ENCODE results near the gene TSHZ2.
"Not testable (repeated sequence)": the region's sequence is repeated elsewhere in the genome, so short reads cannot be mapped to it uniquely, and the experiment has no call there.

The TSHZ2 gene

DNA sequence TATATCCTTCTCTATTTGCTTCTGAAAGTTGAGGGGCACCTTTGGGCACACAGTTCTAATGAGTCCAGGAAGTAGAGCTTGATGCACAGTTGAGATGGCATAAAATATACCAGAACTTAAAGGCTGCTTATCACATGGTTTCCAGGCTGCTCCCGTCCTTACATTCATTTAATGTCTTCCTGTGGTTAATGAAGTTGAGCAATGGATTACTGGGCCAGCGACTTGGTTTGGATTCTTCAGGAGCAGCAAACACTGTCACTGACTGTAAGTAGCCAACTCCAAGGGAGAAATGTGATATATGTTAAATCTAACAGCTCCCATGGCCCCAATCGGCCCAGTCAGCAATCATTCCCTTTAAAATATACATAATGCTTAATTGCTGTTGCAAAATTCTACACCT is 9.0 kb upstream of the TSHZ2 start:
- no peak for DNase-seq

DNA sequence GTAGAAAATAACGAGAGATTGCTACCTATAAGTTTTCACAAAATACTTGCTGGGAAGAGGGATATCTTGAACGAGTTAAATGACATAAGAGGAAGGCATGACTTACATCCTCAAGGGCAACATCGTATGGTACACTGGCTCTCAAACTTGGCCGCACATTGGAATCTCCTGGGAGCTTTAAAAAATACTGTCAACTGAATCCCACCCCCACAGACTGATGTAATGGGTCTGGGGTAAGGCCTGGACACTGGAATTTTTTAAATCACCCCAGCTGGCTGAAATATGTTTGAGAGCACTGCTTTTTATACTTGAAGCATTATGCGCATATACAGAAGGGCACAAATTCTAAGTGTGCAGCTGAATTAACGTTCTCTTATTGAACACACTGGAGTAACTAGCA is 8.0 kb upstream of the TSHZ2 start:
- DNase-seq, result no peak

DNA sequence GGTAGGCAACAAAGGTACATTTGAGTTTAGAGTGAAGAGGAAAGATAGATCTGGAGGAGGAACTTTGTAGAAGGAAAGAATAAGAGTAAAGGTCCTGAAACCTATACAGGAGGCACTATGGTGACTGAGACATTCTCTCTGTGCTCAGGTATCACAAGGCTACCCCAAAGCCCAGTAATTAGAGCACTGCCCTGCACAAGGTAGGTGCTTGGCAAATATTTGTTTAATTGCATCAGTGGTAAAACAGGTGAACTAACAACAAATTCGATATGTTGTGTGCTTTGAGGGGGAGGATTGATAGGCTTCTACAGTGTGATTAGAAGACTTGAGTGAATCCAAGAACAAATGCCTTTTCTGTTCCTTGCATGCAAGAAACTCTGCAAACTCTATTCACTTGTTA is 6.8 kb upstream of the TSHZ2 start:
- no peak for DNase-seq

DNA sequence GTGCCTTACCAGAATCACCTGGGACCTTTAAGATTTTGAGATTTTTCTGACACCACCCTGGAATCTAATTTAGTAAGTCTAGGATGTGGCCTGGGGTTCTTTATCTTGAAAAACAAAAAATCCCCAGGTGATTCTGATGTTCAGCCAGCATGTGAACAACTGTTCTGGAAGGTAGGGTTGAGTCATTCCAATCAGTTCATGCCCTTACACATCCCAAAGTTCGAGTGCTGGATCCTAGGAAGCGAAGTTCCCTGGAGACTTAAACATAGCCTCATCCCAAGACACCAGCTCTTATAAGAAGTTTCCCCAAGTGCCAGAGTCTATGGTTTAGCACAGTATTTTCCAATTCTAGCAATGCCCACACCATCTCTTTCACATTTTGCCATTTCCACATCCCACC is 6.3 kb upstream of the TSHZ2 start:
- DNase-seq, result no peak

DNA sequence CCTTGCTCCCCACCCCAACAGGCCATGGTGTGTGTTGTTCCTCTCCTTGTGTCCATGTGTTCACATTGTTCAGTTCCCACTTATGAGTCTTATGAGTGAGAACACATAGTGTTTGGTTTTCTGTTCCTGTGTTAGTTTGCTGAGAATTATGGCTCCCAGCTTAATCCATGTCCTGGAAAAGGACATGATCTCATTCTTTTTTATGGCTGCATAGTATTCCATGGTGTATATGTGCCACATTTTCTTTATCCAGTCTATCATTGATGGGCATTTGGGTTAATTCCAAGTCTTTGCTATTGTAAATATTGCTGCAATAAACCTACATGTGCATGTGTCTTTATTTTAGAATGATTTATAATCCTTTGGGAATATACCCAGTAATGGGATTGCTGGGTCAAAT is 5.6 kb upstream of the TSHZ2 start:
- DNase-seq, result not testable (repeated sequence)

DNA sequence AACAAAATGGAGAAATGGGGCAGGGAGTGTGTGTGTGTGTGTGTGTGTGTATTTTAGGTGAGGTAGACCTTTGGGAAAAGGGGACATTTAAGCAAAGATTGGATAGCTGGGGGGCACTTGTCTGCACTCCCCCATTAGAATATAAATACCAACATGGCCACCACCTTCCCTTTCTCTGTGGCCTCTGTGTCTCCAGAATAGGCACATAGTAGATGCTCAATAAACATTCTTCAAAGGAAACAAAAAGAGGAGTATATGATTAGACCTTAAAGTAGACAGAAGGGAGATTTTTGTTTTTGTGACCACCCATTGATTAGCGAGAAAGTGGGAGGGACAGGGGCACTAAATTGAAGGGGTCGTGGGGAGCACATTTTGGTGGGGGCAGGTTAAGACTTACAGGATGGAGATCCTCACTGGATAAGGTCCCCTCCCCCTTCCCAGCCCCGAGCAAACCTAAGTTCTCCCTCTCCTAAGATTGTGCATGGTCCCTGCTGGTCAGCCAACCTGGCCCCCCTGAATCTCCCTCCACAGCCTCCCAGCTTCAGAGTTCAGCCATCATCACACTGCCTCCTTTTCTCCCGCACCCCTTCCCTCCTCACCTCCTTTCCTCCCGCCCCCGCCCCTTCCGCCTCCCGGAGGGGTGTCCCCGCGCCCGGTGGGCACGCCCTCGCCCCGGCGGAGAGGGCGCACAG is 514 bp upstream of the TSHZ2 start:
- DNase-seq, result no peak

DNA sequence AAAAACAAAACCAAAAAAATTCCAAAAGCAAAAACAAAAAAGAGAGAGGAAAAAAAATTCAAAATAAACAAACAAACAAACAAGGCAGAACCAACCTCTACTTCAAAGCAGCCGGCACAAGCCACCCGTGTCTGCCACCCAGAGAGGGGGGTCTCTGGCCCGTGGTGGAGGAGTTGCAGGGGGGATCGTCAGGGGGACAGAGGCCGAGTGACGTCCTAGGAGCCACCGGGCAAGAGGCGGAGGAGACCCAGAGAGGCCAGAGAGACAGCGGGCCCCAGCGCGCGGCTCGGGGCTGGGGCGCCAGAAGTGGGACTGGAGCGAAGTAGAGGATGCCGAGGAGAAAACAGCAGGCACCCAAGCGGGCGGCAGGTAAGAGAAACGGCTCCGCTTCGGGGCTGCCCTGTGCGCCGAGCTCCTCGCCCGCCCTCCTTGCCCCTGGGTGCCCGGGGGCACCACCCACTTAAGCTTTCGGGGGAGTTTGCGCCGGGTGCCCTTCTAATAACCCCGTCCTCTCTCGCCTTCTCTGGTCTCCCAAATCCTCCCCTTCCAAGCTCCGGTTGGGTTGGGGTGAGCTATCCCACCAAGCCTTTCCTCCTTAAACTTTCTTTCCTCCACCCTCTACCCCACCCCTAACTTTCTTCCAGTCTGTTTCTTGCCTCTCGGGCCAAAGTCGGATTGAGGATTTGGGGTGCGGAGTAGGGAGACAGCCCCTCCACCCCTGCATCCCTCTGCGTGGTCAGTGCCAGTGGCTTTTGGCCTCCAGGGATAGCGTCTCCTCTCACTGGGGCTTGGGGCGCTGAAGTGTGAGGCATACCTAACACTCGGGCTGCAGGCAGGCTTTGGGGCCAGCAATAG is 1.0 kb downstream of the TSHZ2 start:
- DNase-seq, result peak; percentile 29

DNA sequence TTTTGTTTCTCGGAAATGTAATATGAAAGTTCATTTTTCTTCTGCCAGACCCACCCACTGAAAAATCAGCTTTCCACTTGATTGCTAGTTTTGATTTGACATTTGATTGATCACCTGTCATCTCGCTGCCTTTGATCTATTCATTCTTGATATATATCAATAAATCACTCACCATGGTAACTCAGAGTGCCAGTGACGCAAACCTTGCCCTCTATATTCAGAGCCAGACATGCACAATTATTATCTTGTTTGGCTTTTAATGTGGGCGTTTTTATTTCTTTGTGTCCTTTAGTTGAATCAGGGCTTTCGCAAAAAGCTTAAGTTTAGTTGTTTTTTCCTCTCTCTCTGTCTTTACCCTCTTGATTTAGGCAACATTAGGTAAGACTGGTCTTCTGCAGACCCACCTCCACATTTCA is 2.0 kb downstream of the TSHZ2 start:
- DNase-seq, result no peak

DNA sequence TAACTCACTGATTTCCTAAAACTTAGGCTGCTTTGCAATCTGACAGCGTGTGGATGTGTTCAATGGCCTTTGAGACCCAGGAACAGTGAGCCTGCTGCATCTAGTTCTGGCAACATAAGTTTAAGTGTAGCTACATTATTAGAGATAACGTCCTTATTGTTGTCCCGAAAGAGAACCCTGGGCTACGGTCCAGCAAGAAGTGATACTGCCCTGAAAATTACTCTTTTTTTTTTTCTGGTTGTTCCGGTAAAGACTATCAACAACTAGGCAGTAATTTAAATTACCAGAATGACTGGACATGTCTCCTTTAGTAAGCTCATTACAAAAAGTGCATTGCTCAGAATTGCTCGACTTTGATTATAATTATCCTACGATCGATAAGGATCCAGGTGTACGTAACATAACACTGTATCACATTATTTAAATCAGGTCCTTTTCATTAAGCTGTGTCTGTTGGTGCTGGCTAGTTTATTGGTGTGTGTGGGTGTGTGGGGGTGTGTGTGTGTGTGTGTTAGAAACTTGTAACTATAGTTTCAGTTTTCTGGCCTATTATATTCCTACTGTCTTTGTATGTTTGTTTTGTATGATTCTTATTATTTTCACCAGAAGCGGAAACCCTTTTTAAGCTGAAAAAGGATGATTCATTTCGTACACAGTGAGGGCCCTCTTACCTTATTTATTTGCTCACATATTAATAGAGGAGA is 3.0 kb downstream of the TSHZ2 start:
- DNase-seq, result no peak

DNA sequence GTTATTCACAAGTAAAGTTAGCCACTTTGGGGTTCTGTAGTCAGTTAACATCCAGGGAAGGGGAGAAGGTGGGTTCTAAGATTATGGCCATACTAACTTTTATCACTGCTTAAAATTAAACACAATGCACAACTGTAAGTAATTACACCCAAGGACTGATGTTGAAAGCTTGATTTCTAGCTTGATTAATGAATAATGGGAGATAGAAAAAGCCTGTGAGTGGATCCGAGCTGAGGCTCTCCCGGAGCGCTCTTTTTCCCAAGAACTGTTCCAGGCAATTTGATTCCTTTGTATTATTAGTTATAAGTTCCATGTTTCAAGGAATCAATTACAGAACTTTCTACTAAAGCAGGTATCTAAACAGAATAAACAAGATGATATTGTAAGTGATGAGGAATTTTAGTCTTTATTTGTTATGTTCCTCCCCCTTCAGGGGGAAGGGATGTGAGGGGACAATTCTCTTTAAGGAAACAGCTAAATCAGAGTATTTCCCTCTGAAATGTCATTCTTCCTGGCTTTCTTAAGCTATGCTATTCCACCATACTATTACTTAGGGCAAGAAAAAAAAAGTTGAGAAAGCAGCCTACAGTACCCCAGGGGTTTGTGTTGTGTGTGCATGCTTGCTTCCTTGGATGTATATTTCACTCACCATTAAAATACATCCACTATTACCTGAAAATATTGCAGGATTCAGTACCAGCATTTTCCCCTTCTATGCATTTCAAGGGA is 3.8 kb downstream of the TSHZ2 start:
- no peak for DNase-seq

DNA sequence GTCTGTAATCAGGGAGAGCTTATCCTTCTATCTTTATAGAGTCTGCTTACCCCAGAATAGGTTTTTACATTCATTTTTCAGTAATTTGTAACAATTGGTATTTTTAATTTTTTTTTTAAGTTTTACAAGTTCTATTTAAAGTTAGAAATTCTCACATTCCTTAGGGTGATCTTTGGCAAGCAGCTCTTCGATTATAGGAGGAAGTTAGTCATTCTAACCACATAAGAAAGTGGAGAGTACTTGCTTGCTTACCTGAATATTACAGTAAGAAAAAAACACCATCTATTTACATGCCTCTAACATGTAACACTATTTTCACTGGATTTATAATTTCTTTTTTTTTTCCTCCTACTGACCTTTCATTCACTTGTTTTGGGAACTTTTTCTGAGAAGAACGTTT is 6.7 kb downstream of the TSHZ2 start:
- no peak for DNase-seq

DNA sequence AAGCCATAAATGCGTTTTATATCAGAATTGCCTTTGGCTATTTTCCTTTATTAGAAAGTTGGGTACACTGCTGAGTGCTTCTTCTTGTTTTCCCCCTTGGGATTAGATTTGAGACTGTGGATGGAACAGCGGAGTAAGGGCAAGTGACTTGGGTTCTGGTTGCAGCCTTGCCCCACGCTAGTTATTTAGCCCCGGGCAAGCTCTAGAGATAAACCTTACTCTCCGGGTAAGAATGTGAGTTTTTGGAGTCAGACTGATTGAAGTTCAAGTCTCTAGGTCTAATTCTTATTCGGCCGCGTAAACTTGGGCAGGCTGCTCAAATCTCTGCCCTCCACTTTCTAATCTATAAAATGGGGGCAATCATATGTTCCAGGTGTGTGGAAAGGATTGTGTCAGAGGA is 8.9 kb downstream of the TSHZ2 start:
- DNase-seq, result no peak

DNA sequence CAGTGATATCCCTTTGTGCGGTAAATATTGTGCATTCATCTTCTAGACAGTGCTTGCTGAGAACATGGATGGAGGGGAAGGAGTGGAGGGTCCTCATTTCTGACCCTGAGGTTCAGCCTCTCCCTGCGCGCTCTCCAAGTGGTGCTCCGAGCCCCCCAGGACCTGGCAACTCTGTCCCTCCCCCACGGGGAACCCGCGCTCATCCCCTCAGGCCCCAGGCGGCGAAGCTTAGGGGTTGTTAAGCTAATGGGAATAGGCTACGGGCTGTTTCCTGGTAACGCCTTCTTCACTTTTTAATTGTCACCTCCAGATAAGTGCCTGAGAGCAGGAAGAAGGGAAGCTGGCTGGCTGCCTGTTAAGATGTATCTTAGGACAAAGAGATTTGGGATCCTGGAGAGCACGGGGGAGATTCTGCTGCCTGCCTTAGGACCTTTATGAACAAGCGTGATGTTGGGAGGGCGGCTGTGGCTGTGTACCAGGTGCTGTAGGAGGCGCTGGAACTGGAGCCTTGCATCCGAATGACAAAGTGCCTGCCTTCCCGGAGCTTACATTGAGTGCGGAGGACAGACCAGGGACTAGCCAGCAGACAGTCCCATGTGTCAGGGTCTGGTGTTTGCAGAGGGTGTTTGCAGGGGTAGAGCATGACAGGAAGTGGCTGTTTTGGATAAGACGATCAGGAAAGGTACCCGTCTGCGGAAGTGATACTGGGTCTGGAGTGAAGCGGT is 11.7 kb downstream of the TSHZ2 start:
- DNase-seq, result no peak

DNA sequence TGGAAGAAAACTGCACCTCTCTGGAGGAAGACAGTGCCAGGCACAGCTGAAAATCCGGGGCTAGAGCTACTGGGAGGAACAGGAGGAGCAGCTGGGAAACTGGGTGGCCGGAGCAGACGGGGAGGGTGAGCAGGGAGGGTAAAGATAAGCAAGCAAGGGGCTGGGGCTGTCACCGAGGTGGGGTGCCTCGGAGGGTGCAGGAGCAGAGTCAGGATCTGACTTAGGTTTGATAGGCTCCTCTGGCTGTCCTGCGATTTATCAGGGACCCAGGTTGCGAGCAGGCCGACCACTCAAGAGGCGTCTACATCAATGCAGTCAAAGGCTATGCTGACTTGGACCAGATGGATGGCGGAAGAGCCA is 12.3 kb downstream of the TSHZ2 start:
- no peak for DNase-seq

DNA sequence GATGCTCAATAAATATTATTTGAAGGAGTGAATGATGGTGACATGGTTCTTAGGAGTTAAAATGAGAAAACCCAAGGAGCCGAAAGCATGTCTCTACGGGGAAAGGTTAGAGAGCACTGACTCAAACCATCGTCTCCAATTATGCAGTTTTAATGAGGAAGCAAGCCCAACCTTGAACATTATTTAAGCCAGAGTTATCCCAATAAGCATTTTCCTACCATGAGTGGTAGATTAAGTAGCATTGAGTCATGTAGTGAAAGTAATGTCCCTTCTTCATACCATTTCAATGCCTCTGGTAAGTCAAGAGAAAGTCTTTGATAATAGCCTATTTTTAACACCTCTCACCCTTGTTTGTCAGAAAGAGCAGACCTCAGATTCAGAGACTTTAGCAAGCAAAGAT is 13.5 kb downstream of the TSHZ2 start:
- DNase-seq, result no peak

DNA sequence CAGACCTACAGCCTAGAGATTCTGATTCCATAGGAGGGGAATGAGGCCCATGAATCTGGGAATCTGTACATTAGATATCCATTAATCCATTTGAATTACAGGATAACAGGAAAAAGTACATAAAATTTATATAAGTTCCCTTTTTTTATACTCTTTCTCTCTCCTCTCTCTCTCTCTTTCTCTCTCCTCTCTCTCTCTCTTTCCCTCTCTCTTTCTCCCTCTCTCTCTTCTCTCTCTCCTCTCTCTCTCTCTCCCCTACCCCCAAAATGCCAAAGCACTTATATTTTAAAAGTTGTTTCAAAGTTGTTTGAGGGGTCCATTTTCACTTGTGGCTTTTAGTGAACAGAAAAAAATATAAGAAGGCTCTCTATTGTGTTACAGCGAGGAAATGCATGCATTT is 15.1 kb downstream of the TSHZ2 start:
- DNase-seq, result no peak

DNA sequence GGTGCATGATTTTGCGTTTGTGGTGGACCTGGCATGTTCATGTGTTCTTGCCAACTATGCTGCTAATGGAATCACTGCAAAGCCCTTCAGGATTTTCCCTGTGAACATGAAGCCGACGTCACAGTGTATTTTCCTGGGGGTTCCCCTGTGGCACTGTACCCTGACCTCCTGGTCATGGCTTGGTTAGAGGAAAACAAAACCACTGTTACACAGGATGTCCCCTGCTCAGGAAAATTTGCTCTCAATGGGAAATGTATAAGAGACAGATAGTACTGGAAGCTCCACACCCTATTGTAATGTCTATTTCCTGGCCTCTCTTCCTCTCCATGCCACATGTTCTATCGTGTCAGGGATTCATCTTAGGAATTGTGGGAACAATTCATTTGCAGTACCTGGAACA is 19.7 kb downstream of the TSHZ2 start:
- no peak for DNase-seq

DNA sequence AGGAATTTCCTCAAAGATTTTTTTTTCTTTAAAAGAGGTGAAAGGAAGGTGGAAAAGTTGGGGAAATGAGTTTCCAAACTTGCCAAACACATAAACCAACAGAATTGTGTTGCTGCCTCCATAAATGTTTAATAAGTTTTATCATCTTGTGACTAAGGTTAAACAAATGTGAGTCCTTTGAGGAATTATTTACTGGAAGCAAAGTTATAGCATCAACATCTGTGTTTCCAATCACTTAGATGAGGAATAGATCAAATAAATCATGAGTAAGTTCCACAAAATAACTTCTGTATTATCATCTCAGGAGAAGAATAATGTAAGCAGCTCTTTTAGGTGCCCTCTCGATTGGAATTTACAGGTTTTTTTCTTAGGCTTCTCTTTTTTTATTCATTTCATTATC is 20.5 kb downstream of the TSHZ2 start:
- no peak for DNase-seq

DNA sequence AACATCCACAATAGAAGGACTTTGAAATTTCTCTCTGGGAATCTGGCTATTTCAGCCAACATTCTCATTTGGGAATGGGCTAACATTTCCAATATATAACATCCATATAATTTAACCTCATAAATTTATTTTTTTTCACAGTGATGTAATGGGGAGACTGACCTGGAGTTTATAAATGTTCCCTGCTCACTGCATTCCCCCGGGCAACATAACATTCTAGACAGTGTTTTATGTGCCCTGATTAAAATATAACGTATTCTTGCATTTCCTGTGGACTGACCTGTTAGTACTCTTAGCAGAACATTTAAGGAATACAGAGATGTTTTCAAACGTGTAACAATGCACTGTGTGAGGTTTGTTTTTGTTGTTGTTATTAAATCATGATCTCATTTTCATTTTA is 20.9 kb downstream of the TSHZ2 start:
- no peak for DNase-seq

DNA sequence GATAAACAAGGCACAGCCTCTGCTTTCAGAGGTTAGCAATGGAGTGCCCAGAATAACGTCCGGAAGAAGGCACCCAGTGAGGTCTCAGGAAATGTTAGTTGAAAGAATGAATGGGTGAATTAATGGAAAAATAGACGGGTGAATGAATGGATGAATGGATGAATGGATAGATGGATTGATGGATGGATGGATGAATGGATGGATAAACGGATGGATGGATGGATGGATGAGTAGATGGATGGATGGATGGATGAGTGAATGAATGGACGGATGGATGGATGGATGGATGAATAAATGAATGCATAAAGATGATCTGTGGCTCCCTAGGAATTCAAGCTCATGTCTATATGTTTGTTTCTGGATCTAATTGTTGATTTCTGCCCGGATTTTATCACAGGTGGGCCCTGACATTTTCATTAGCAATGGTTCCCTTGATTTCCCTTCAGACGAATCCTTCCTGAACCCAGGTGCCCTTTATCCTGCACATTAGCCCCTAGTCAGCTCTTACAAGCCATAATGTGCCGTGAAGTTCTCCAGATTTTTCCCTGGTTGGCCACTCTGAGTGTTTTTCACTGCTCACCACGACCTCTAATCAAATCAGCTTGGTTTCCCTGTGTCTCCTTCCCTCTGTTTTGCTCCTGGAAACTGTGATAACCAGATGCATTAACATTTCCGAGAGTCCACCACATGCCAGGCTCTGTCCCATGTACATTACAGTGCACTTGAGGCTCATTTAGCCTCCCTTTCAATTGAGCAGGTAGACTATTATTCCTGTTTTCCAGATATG is 22.2 kb downstream of the TSHZ2 start:
- DNase-seq, result no peak

DNA sequence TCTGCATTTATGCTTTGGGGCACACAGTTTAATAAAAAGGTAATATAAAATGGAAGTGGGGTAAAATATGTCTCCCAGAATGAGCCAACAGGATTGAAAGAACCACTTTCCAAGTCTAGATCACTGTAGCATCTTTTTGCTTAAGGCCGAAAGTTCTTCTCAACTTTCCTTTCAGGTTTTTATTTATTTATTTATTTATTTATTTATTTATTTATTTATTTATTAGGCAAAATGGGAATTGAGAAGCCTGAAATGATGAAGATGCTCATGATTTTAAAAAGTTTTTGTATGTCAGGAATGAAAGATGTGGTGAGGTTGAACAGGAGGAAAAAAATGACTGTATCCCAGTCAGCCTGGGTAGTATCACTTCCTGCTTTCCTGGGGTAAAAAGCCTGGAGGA is 24.0 kb downstream of the TSHZ2 start:
- DNase-seq, result no peak

DNA sequence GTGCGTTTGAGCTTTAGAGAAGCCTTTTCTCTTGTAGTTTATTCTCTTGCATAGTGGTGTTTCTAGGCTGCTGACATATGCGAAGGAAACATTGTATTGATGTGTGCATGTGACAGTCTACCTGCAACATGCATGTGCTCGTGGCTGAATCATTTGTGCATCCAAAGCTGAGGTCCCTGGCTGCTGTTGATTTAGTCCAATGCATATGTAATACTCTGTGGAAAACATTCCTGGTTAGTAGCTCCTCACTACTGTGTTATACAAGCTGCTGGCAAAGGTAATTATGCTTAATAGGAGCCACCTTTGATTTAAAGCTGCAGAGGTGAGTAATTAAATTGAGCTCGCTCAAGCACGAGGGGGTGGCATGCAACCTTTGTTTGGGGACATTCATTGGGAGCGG is 24.5 kb downstream of the TSHZ2 start:
- DNase-seq, result no peak

All from NCI-H2107 (cell line).